GM19438 (cell line): ENCODE data around the gene OR2A25.
"Not testable (repeated sequence)": the region's sequence is repeated elsewhere in the genome, so short reads cannot be mapped to it uniquely, and the experiment has no call there.

Experiments used
- ATAC-seq: cut with Tn5 transposase; IDR thresholded peaks from one replicate; pipeline ENCODE4 v1.9.1; 2021; ENCODE audit warnings: low read depth; ENCODE audit not compliant: unreplicated experiment

The OR2A25 gene, protein sequence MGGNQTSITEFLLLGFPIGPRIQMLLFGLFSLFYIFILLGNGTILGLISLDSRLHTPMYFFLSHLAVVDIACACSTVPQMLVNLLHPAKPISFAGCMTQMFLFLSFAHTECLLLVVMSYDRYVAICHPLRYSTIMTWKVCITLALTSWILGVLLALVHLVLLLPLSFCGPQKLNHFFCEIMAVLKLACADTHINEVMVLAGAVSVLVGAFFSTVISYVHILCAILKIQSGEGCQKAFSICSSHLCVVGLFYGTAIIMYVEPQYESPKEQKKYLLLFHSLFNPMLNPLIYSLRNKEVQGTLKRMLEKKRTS

DNA sequence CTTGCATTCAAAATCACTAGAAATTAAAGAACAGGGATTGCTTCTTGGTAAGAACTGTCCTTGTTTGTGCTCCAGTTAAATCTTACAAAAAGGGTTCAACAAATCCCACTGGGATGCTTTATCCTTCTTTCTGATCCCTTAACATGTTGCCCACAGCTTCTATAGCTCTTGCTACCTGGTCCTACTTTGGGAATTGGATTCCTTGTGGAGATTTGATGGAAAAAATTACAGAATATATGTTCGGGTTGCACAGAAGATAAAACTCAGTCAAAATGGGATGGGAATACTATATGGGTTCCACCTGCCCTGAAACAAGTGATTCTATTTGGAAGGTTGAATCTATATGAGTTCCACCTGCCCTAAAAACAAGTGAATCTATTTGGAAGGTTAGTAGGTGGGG lies at the start of gene OR2A25:
OR2A25 (plus strand) TSS at position 301 of the 400 bp plus-strand sequence. CDS start 4,409 bp downstream, outside the sequence.
- no peak for ATAC-seq

DNA sequence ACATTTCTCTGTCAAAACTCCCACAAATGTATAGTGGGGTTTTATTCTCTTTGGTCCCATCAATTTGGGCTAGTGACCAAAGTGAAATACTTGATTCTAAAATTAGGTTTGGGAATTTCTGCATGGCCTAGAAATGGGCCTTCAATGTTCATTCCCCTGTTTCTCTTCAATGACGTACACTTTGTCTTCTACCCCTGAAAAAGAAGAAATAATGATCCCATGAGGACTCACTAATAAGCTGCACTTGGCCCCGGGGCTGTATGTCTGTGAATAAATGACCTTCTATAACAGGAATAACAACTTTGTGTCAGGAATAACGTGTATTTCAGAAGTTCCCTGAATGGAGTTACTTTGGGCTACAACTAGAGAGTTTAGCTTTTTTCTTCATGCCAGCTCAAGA lies 49.3 kb upstream of the OR2A25 start:
- ATAC-seq: no peak

DNA sequence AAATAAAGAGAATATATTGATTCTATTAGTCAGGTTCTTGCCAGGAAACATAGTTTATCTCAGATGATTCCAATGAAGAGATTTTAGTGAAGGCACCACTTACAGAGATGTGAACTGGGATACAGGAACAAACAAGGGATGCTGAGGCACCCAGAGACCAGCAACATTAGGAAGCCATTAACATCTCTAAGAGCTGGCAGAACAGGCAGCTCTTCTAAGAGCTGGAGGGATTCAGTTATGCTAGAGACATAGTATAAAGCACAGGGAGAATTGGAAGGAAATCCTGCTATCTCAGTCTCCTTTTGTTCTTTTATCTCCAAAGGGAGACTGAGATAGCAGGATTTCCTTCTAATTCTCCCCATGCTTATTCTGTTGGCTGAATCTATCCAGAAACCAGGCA lies 47.4 kb upstream of the OR2A25 start:
- ATAC-seq: no peak

DNA sequence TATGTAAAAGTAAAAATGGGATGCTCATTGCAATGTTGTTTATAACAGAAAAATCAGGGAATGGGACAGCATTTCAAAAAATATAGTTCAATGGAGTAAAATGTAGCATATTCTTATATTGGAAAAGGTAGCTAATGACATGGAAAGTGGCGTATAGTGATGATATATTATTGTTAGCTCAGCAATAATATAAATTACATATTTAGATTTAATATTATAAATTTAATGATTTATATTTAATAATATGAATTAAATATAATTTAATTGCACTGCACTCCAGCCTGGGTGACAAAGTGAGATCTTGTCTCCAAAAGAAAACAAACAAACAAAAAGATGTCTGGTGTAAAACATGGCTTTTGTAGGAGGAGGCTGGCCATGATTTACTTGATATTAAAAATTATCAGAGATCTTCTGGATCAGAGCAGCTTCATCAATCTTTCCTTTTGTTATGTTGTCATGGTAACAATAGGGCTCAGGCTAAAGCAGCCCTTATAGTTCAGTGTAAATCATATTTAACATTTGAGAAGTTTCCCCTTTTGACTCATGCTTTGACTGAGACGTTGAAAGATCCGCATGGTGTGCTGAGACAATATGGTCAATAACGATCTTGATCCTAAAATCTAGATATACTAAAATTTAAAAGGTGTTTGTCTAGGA lies 46.3 kb upstream of the OR2A25 start:
- ATAC-seq: no peak

DNA sequence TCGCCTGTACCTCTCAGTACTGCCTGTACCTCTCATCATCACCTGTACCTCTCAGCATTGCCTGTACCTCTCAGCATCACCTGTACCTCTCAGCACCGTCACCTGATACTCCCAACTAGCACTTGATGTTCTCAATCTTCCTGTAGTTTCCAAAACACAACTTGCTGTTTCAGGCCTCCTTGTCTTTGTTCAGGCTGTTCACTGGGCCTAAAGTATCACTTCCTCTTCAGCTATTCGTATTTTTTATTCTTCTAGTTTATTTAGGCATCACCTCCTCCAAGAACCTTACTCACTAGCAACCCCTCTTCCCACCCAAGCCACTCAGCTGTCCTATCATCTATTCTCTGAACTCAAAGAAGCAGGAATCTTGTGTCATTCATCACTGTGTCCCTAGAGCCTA lies 45.4 kb upstream of the OR2A25 start:
- no peak for ATAC-seq

DNA sequence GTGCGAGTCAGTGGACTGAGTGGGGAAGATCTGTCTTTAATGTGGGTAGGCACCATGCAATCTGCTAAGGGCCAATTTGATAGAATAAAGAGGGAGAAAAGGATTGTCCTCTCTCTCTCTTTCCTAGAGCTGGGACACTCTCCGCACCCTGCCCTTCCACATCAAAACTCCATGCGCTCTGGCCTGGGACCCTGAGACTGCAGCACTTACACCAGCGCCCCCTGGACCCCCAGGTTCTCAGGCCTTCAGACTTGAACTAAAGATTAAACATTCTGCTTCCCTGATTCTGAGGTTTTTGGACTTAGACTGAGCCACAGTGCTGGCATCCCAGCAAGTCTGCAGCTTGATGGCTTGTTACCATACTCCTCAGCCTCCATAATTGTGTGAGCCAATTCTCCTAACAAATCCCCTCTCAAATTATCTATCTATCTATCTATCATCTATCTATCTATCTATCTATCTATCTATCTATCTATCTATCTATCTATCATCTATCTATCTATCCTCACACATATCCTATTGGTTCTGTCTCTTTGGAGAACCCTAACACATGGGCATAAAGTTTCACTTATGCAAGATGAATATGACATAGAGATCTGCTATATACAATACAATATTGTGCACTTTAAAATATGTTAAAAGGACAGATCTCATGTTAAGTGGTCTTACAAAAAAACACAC lies 43.3 kb upstream of the OR2A25 start:
- ATAC-seq: no peak

DNA sequence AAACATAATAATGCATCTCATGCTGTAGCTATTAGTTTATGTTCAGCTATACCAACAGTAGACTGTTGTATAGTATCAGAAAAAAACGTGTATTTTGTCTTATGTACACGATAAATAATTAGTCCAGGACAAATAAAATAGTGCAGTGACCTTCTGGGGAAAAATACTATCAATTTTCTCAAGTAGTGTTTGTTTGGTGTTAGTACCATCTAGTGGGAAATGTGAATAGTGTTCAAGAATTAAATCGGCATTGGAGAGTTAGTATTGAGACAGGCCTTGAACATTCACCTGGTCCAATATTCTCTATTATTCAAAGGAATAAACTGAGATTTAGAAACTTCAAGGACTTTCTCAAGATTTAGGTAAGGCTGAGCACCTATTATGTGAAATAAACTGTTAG lies 42.5 kb upstream of the OR2A25 start:
- no peak for ATAC-seq

DNA sequence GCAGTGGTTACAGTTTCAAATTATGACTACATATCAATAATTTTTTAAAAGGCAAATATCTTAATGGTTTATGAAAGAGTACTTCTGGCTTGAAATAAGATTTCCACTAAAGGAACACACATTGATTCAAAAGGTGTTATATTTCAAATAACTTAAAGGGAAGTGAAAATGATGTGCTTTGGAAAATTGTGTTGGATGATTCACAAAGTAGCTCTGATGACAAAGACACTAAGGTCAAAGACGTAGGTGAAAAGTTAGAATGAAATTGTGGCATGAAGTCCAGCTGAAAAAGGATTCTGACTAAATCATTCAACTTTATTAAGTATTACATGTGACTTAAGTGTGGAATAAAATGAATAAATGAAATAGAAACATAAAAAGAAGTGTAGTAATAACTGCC lies 41.6 kb upstream of the OR2A25 start:
- ATAC-seq: no peak

DNA sequence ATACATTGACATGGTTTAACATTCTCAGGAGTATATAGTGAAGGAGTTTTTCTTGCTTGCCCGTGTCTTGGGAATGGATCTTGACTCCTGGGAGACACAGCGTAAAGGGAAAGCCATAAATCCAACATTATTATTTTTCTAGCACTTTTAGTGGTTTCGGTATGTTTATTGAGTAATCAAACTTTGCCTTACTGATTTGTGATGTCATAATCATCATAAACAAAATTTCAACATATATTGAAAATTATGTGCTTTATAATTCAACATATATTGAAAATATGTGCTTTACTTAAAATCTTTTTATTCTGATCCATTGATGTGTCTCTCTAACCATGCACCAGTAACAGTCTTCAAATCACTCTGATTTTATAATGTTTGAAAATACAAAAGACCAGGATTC lies 41.1 kb upstream of the OR2A25 start:
- ATAC-seq: no peak

DNA sequence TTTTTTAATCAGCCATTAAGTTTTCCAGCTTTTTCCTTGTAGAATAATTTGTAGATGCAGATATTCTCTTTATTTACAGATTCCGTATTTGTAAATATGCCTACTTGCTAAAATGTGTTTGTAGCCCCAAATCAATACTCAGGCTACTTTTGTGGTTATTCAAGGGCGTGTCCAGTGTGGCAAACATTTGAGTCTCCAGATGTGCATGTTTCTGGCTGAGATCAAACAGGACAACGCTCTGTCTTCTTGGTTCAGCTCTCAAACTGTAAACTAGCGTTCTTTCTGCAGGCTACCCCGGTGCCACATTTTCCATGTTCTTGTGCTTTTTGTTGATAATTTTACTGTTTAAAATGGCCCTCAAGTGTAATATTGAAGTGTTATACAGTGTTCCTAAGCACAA lies 37.1 kb upstream of the OR2A25 start:
- ATAC-seq: no peak

DNA sequence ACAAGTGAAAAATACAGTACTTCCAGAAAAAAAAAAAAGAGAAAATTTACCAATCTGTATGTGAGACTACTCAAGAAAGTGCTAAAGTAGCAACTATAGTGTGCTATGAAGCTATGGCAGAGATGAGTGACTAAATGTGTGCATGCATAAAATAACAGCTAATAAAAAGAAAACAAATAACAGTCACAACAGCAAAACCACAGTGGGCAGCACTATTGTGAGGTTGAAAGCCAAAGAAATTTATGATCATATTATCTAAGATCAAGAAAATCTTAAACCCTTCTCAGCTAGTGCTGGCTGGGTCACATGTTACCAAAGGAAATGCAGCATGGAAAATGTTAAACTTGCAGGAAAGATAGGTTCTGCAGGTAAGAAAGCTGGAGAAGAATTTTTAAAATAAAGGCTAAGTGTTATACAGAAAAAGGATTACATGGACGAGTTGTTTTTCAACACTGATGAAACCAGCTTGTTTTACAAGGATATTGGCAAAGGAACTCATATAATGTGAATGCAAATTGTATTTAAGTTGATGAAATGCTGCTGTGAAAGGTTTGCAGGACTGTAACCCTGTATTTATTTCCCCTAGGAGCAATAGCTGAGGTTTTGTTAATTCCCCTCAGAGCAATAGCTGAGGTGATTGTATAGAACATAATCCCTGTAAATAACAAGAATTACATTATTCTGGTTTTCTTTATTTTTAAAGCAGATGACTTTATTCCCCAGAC lies 36.5 kb upstream of the OR2A25 start:
- ATAC-seq: no peak

DNA sequence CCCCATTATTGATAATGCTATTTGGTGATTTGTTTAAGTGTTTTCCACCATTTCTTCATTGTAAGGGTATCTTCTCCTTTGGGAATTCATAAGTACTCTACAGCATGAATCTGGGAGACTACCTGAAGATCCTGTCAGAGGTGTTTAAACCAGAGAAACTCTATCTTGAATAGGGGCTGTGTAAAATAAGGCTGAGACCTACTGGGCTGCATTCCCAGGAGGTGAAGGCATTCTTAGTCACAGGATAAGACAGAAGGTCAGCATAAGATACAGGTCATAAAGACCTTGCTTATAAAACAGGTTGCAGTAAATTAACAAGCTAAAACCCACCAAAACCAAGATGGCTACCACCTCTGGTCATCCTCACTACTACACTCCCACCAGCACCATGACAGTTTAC lies 34.2 kb upstream of the OR2A25 start:
- no peak for ATAC-seq

DNA sequence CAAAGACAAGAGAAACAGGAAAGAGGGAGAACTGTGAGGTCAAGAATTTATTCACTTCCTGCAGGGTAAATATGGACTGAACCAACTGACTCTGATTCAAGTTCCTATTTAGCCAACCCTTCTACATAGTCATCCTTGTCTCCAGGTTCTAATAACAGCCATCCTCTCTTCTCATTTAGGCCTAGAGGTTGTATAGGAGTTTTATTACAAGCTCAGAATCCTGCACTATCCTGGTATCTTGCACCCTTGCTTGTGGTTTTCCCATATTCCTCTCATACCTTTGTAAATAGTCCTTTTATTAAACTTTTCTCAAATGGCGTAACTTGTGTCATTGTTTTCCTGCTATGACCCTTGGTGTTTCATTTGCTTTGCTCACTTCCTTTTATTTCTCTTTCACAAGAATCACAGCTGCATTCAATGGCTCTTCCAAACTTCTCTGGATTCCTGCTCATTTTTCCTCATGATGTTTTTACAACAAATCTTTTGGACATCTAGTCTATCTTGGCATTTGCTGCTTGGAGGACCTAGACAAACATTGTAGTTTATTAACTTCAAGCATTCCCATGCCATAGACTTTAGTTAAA lies 33.2 kb upstream of the OR2A25 start:
- no peak for ATAC-seq

DNA sequence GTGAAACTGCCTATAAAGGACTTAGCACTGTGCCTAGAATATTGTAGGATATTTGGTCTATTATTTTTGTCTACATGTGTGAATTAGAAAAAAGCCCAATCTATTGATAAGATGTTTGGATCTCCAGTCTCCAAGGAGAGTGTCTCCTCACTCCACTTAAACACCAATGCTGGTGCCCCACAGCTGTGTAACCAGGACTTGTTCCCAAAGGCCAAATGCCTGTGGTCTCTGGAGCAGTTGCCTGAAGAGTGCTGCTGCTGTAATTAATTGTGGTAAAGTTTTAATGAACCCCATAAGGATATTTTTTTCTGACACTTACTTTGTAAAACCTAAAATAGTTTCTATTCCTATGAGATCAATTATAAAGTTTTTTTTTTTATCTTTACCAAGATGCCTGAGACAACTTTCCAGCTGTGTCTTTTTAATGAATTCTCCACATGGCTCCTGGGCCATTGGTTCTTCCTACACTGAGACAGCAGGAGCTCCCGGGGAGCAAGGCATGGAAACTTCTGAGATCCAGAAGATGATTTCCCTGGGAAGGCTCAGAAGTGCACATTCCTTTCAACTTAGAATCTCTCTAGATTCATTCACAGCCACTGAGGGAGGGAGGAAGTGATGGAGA lies 32.1 kb upstream of the OR2A25 start:
- no peak for ATAC-seq

DNA sequence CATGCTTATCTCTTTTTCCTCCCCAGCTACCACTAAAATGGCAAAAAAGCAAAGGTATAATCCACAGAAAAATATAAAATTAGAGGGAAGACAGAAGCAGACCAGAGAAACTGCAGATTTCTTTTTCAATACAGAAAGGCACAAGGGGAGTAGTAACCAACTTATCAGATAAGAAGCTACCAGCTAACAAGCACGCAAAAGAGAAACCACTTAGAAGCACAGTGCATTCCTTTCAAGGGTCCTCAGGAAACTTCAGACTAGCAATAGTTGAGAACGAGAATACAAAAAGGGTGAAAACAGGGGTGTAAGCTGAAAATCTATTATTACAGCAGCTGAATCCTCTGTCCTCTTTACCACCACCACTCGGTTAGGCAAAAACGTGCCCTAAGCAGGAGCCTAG lies 30.7 kb upstream of the OR2A25 start:
- ATAC-seq: no peak

DNA sequence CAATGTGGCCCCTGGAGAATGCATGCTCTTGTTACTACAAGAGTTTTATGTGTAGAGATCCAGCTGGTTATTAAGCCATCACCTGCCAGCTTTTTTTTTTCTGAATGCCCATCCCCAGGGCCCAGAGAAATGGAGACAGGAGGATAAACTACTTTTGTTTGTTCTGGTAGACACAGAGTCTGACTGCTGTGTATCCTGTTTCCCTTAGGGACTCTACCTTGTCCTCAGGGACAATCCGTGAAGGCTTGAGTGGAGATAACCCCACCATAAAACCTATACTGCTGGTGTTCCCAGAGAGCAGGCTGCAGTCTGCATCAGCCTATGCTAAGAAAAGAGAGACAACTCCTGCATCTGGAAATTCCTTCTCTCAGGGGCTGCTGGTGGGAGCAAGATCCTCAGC lies 21.0 kb upstream of the OR2A25 start, which contains the start of gene OR2A5:
OR2A5 (plus strand) TSS at position 301 of the 400 bp plus-strand sequence. CDS start 1,454 bp downstream, outside the sequence.
- ATAC-seq: no peak

DNA sequence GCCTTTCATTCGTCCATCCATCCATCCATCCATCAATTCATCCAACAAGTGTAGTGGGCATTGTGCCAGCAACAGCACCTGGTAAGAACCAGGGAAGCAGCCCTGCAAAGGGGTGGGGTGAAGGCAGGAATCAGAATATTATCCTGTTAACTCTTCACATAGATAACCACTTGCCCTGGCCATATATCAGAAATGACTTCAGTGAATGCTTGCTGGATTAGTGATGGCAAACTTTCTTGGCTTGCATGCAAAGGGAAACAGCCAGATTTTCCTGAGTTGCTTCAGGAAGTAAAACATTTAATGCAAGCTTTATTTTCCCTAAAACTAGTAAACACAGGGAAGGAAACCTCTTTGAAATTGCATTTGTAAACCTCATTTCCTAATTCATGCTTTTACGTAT lies 20.1 kb upstream of the OR2A25 start:
- ATAC-seq: no peak

DNA sequence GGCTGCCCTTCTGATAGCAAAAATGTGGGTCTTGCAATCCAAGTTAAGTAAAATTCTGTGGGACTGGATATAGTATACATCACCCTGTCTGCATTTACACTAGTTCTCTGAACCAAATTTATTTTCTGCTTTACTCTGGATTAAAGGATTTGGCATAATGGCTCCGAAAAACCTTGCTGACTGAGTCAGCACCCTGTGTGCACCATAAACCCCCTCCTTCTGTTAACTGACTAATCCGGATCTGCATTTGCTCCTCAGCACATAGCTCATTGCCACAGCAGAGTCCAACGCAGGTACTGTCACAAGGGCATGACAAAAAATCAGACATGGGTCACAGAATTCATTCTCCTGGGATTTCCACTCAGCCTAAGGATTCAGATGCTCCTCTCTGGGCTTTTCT lies 19.5 kb upstream of the OR2A25 start:
- ATAC-seq: no peak

DNA sequence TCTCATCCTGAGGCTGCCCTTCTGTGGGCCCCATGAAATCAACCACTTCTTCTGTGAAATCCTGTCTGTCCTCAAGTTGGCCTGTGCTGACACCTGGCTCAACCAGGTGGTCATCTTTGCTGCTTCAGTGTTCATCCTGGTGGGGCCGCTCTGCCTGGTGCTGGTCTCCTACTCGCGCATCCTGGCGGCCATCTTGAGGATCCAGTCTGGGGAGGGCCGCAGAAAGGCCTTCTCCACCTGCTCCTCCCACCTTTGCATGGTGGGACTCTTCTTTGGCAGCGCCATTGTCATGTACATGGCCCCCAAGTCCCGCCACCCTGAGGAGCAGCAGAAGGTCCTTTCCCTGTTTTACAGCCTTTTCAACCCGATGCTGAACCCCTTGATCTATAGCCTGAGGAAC lies 18.7 kb upstream of the OR2A25 start:
- ATAC-seq: not testable (repeated sequence)

DNA sequence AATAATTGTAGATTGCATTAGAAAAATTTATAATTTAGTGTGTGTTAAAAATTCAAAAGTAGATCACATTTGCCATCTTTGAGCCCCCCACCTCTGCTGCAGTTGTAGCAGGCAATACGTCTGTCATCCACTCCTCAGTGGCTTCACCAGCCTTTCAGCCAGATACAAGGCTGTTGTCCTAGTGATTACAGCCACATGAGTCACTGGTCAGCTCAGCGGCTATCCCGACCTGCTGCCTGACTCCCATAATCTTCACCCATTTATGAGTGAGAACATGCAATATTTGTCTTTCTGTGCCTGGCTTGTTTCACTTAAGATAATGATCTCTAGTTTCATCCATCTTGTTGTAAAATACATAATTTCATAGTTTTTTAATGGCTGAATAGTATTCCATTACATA lies 11.7 kb upstream of the OR2A25 start:
- no peak for ATAC-seq
